Adrenal gland (tissue), 5 donors: Measurements from ENCODE around the gene CSNK2B.

Experiments used
- CTCF ChIP-seq, 6 experiments: fragments of 450-650 bp in 4 of 6; fragments of 200-600 bp in 2 of 6; sonication (generic) in 1 of 6; IDR thresholded peaks; 1 replicate in 5 of 6; 2 replicates in 1 of 6; pipeline versions ENCODE4 v1.5.1 to v1.8.0; 2016 to 2021; ENCODE audit warnings: antibody characterized with exemption in 6 of 6, mild to moderate bottlenecking in 2 of 6, moderate library complexity in 1 of 6
- POLR2A ChIP-seq, 2 donors: fragments of 450-650 bp; IDR thresholded peaks; one replicate each; pipeline ENCODE4 v1.6.1; 2017; ENCODE audit warnings: antibody characterized with exemption in 2 of 2, mild to moderate bottlenecking in 2 of 2, moderate library complexity in 1 of 2
- donor health status: DM: no; HTN: no; CAD: no.

- TF ChIP-seq CTCF (IDR thresholded peaks at IDR 0.05), result no peak
- no peak for TF ChIP-seq POLR2A (IDR thresholded peaks at IDR 0.05)
These were observed 51.8 kb downstream of the CSNK2B start for GRCh38 chr6:31717499-31718222.
